NCI-H748 treated with DMSO at 0.1 percent for 48 hours (cell line): Measurements from ENCODE around the gene ZNF407.

ENCODE experiments used
- DNase-seq: peaks from one replicate; lab custom pipeline; 2025; lab: John Stamatoyannopoulos, UW

The ZNF407 gene

GRCh38 chr18:74724186-74724585, 126.5 kb downstream of the ZNF407 start:
- DNase-seq: no peak

- DNase-seq: no peak
Measured at GRCh38 chr18:74725690-74726089, 128.0 kb downstream of the ZNF407 start.

DNA sequence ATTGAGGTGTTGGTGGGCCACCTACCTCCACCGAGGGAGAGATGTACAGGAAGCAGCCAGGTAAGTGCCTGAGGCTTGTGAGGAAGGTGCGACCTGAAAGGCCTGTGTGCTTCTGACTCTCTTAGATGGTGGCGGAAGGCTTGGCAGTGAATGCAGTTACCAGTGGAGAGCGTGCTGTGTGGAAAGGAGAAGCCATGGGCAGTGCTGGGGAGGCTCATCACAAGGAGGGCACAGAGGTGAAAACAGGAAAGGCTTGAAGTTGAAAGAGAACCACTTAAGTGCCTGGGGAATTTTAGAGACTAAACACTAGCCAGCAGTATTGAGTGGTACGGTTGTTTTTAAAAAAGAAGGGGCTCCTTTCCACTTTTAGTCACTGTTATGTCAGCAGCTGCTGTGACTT, 130.9 kb downstream of the ZNF407 start:
- DNase-seq: no peak

DNA sequence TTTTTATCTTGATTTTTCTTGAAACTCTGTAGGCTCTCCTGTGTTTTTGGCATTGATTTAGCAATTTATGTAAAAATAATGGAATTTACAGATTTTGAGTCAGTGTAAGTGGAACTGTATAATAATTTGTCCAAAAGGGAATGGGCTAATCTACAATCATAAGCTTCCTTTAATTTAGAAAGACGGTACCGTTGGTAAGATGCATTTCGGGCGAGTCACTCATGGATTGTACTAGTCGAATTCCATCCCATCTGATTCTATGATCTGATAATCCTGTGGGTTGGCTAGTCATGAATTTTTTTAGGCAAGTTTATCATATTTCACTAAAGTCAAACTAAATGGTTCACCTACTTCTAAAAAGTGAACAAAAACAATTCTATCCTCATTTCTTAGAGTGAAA, 133.4 kb downstream of the ZNF407 start:
- no peak for DNase-seq

DNA sequence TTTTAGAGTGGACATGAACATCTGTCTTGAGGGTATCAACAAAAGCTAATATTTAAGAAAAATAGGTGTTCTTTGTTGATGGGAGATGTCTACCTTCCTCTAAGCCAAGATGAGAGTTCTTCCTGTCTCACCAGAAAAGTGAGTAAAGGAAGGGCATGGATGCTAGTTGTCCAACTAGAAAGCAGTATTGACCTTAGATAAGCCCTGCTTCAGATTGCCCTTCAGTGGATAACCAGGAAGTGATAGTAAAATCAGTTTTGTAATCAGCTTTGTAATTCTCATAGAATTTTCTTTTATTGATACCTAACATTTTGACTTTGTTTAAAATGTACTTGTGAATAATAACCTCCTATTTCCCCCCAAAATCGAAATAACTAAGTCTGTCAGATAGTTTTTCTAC, 134.7 kb downstream of the ZNF407 start:
- DNase-seq: no peak

DNA sequence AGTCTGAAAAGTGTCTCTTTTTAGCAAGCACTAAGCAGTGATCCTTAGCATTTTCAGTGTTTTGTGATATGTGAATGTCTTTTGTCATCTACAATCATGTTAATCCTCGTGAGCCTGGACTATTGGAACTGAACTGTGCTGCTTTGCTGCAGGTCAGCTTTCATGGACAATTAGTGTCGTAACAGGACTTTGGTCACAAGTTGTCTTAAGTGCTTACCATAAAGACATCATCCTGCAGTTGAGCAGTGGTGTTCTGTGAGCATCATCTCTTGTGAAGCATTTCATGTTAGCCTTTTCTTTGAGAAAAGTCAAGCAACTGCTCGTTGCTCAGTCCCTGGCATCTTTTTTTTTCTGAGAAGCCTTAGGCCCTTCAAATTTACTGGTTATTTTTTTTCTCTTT, 135.9 kb downstream of the ZNF407 start:
- no peak for DNase-seq

- DNase-seq: no peak
Measured at GRCh38 chr18:74734013-74734444, 136.4 kb downstream of the ZNF407 start.

DNA sequence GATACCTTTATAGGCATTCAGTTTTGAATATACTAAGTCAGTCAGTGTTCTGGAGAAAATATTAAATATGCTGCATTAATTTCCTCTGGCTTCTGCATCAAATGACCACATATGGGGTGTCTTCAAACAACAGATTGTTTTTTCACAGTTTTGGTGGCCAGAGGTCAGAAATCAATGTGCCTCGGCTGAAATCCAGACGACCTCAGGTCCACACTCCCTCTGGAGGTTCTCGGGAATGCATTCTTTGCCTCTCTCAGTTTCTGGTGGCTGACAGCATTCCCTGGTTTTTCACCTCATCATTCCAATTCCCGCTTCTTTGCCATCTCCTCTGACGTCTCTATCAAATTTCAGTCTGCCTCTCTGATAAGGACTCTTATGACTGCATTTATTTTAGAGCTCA, 142.3 kb downstream of the ZNF407 start:
- no peak for DNase-seq

DNA sequence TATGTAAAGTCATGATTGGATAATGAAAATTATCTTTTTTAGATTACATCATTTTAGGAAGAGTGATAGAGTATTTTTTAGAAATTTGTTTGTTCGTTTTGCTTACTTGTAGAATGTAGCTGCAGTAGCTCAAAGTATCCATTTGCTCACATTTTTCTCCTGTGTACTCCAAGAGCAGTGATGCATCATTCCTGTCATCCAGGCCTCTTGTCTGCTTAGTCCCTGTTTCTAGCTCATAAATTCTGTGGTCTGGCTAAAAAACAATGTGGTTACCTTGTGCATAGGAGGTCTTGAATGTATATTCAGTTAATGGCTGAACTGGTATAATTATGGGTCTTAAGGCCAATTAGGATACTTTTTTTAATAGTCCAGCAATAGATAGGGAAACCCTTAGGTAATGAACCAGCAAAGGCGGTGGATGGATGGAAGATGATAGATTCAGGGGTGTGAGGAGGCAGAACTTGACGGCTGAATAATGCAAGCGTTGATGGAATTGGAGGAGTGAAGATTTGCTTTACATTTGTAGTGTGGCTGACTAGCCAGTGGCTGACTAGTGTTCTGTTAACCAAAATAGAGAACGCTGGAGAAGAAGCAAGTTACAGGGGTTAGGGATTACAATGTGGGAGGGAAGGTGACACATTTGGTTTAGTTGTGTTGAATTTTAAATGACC, 145.0 kb downstream of the ZNF407 start:
- DNase-seq: no peak

- DNase-seq: no peak
Measured at GRCh38 chr18:74745633-74746403, 148.1 kb downstream of the ZNF407 start.

DNA sequence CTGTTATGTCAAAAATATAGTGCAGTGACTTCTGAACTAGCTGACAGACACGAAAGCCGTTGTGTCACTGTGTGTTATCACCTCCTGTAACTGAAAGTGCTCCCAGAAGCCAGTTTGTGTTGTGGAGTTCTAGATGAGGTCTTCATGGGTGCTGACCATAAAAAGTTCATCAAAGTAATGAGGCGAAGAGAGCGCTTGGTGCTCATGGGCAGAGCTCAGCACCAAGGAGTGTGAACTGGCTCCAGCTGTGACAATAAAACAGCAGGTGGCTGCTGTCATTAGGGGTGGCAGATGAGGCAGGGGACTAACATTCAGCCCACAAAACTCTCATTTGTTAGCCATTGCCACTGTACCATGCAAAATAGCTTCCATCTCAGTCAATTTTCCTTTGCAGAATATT, 151.1 kb downstream of the ZNF407 start:
- DNase-seq: no peak

DNA sequence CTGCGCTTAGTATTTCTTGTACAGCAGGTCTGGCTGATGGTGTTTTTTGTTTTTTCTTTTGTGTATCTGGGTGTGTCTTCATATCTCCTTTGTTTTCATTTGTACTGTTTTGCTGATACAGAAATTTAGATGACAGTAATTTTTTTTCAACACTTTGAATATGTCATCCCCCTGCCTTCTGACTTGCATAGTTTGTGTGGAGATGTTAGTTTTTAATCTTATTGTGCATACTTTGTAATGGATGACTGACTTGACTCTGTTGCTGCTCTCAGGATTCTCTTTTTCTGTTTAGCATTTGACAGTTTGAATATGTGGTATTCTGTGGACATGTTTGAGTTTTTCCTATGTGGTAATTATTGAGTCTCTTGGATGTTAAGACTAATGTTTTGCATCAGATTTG, 161.3 kb downstream of the ZNF407 start:
- DNase-seq: no peak

GRCh38 chr18:74760026-74760425, 162.4 kb downstream of the ZNF407 start:
- no peak for DNase-seq

GRCh38 chr18:74760436-74760835, 162.8 kb downstream of the ZNF407 start:
- no peak for DNase-seq

DNA sequence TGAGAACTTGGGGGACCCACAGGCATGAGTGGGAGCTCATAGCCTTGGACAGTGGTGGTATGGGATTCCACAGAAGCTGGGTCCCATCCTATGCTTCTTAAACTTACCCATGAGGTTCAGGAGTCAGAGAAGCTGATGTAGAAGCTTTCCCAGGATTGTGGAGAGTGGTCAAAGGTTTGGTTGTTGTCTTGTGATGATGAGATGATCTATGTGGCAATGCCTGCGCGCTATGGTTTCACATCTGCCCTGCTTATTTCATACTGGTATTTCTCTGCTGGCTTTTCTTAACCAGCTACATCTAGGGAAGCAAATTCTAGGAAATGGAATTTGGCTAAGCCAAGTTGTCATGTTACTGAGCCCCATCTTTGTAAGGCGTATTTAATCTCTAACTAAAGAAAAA, 168.6 kb downstream of the ZNF407 start:
- no peak for DNase-seq

GRCh38 chr18:74768096-74768495, 170.4 kb downstream of the ZNF407 start:
- no peak for DNase-seq

DNA sequence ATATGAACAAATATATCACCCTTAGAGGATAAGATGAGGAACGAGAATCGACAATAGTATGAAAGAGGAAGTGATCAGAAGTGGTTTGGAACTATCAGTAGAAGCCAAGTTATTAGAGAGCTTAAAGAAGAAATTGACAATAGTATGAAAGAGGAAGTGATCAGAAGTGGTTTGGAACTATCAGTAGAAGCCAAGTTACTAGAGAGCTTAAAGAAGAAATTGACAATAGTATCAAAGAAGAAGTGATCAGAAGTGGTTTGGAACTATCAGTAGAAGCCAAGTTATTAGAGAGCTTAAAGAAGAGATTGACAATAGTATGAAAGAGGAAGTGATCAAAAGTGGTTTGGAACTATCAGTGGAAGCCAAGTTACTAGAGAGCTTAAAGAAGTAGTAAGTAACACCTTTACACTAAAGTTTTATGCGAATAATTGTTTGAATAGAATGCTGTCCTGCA, 175.5 kb downstream of the ZNF407 start:
- DNase-seq: no peak

DNA sequence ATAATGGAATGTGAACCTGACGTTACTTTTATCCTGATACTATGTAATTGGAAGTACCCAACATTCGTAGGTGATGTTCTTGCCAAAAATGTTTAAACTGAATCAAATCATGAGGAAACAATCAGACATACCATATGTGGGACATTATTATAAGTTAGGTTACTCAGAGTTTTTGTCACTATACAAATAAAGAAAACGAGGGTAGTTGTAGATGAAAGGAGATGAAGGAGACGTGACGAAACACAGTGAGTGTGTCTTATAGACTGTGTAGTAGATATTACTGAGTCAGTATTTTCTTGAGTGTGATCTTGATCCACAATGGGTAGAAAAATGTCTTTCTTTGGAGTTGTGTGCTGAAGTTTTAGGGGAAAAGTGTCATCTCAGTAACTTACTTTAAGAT, 176.8 kb downstream of the ZNF407 start:
- no peak for DNase-seq

DNA sequence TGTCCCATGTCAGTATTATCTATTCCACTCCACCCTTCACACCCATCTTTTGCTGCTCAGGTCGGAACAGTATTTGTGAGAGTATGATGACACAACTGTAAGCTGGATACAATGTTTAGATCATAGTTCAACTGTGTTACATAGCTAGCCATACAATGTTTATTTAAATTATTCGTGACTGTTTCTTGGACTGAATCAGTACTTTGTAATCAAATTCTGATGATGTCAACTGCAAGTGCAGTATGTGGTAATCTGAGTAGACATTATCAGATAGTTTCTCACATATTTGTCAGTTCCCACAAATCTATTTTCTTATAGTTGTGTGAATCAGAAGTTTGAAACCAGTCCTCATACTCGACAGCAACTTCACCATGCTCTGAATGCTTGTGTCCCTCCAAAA, 177.6 kb downstream of the ZNF407 start:
- no peak for DNase-seq

DNA sequence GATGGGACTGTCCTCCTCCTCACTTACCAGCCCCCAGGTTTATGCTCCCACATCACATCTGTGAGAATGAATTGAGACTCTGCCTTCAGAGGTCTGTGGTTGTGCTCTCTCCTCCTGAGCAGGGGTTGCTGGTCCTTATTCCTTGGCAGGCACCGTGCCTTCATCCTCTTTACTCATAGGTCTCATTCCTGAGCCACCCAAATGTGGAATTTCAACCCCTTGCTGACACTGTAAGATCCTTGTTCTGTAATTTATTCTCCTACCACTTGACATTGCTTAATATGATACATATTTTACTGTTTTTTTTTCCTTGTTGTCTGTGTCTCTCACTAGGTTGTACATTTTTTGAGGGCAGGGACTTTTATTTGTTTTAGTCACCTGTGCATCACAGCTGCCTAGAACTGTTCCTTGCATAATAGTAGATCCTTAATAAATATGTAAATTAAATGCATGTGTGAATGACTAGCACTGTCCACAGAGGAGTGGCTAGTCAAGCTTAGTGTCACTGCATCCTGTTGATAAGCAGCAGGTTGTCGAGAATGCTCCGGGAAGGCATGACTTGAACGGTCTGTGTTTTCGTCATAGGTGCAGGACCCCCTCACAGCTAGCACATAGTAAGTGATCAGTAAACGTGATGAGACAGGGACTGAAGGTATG, 180.6 kb downstream of the ZNF407 start:
- no peak for DNase-seq

- DNase-seq: peak; percentile 88
Measured at GRCh38 chr18:74784752-74785151, 187.1 kb downstream of the ZNF407 start.

DNA sequence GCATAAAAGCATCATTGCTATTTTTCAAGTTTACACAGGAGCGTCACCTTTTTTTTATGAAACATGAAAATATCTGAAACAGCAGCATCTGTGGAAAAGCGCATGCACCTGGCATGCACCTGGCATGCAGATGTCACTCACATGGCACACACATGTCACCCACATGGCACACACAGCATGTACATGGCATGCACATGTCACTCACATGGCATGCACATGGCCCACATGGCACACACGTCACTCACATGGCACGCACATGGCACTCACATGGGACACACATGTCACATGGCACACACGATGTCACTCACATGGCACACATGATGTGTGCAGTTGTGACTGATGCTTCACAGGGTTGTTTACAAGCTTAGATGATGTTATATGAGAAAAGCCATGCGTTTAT, 188.0 kb downstream of the ZNF407 start:
- DNase-seq: no peak

DNA sequence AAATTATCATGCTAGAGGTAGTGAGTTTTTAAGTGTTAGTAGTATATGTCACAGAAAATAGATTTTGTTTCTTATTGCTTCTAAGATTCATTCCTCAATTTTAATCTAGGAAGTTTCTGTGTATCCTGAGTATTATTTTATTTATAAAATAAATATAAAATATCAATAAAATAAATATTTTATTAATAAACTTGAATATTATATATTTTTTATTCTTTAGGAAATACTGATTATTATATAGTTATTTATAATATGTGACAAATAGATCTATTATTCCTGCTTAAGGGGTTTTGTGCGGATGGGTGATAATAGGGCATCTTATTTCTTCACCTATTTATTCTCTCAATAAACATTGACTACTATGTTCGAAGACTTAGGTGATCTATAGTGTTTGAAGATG, 191.0 kb downstream of the ZNF407 start:
- DNase-seq: no peak
